Left lobe of liver (tissue), 2 donors: ENCODE measurements around the gene NGEF. TPM values are rescaled to one million over a fixed set of nuclear protein-coding genes. Genes with fewer than 3 reads are reported as not detected.

ENCODE experiments used
- ATAC-seq: fragments of 200-7000 bp; cut with Tn5 transposase; one replicate; pipeline ENCODE4 v1.9.1; 2020; ENCODE audit warnings: mild to moderate bottlenecking, moderate library complexity
- DNase-seq: peaks from one replicate; pipeline ENCODE4 v3.0.0-alpha.2; 2020; ENCODE audit warnings: low spot score
- total RNA-seq: library from RNA; stranded (reverse); gene quantifications from one replicate; pipeline ENCODE4 v1.2.1, GENCODE V29; 2021
- donor health status: DM: no; HTN: no; CAD: no; lungs with moderate emphysema.
- donor health status: DM: no; HTN: yes; CAD: no.

NGEF gene
- total RNA-seq, 1 donor from 2014 or later = 23.7 TPM

DNA sequence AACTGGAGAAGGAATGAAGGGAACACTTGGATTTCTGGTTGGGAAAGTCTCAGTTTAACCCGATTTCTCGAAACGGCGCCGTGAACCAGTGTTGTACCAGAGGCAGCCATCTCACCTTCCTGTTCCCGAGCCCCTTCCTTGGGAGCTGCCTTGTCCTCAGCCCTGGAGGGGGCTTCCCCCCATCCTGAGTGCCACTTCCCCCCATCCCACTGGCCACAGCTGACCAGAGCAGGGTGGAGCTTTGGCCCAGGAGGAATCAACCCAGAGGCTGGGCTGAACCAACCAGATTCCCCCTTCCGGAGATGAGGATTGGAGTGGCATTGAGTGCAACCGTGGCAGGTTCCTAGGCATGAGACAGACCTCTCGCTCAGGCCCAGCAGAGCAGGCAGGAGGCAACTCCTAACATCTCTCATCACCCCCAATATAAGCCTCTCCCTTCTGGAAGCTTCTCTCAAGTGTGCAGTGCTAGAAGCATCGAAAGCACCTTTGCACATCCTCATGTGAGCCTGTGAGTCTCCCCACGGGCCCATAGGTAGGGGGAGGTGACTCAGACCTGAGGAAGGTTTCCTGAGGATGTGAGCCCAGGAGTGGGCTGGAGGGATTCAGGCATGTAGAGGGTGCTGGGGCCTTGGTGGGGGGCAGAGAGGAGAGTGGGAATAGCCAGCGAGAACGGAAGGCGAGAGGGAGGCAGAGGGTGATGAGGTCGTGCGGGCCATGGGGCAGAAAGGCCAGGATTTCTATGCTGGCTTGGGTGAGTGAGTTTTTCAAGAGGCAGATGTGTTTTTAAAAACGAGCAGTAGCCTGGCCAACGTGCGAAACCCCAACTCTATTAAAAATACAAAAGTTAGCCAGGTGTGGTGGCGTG, 11.9 kb downstream of the NGEF start:
- DNase-seq (peak; percentile 33), ATAC-seq (no peak)

- ATAC-seq (peak; percentile 46), DNase-seq (peak; percentile 43)
Observed at GRCh38 chr2:232999354-232999753, 13.7 kb downstream of the NGEF start.

GRCh38 chr2:232998666-232998985, 14.4 kb downstream of the NGEF start:
- ATAC-seq (no peak), DNase-seq (peak; percentile 23)

- DNase-seq = peak; percentile 37
- peak; percentile 20 for ATAC-seq
Observed at GRCh38 chr2:232997749-232998665, 15.0 kb downstream of the NGEF start.

GRCh38 chr2:232994446-232994845, 18.6 kb downstream of the NGEF start:
- ATAC-seq (no peak), DNase-seq (peak; percentile 33)

DNA sequence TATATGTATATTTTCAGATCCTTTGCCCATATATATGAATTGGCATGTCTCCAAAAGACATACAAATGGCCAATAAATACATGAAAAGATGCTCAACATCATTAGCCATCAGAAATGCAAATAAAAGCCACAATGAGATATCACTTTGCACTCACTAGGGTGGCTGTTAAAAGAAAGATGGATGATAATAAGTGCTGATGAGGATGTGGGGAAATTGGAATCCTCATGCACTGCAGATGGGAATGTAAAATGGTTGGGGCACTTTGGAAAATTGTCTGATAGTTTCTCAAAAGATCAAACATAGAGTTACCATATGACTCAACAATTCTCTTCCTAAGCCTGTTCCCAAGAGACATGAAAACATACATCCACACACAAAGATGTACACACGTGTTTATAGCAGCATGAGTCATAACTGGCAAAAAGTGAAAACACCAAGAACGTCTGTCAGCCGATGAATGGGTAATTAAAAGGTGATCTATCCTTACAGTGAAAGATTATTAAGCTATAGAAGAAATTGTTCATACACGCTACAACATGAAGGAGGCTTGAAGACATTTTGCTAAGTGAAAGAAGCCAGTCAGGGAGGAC, 19.7 kb downstream of the NGEF start:
- ATAC-seq = no peak
- no peak for DNase-seq

DNA sequence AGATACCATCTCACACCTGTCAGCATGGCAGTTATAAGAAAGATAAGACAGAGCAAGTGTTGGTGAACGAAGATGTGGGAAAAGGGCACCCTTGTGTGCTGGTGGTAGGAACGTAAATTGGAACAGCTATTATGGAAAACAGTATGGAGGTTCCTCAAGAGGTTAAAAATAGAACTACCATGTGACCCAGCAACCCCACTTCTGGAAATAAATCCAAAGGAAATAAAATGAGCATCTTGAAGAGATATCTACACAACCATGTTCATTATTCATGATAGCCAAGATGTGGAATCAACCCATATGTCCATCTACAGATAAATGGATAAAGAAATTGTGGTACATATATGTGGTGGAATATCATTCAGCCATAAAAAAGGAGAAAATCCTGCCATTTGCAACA, 26.9 kb downstream of the NGEF start:
- no peak for ATAC-seq
- no peak for DNase-seq

DNA sequence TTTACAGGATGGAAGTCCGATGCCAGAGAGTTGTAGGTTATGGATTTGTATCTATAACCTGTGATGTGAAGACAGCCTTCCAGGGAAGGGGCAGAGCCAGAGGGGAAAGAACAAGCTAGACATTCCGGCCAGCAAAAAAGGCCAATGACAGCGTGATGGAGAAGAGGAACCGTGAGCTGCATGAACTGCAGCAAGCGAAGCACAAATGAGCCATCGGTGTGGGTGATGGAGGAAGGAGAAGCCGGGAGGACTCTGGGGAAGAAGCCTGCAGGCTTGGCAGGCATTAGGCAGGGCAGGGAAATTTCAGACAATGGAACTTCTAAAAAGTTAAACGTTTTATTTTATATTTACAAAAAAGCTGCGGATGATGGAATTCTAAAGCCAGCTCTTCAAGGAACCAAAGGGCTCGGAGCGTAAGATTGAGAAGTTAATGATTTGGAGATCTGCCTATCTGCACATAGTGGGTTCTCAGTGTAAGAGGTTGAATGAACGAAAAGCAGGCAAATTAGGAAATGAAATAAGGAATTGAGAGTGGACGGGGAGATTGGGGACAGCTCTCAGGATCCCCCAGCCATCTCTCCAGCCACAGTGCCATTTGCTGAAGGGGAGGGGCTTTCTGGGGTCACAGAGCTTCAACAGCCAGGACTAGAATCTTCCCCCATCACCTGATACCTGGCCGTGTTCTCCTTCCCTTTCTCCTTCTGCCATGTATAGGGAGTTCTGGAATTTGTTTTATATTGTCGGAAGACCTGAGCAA, 28.4 kb downstream of the NGEF start:
- peak; percentile 26 for DNase-seq
- no peak for ATAC-seq

GRCh38 chr2:232983669-232984140, 29.4 kb downstream of the NGEF start:
- ATAC-seq (no peak), DNase-seq (no peak)

GRCh38 chr2:232982926-232983668, 30.0 kb downstream of the NGEF start:
- ATAC-seq (no peak), DNase-seq (peak; percentile 30)

- ATAC-seq (no peak), DNase-seq (peak; percentile 40)
Observed at GRCh38 chr2:232981767-232982360, 31.2 kb downstream of the NGEF start.

DNA sequence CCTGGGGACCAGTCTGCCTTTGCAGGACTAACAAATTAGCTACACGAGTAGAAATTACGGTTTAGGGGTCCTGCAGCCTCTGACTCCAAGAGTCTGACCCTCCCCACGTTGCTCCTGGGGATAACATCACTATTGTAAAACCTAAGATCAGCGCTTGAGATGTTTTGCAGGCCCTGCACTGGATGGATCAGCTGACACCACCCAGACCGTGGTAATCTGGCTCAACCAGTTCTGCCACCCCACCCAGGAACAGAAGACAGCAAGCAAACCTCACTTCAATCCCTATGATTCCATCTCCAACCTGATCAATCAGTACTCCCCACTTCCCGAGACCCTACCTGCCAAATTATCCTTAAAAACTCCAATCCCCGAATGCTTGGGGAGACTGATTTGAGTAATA, 31.7 kb downstream of the NGEF start:
- DNase-seq = peak; percentile 33
- no peak for ATAC-seq

- ATAC-seq (no peak), DNase-seq (peak; percentile 34)
Observed at GRCh38 chr2:232980683-232981082, 32.4 kb downstream of the NGEF start.

- peak; percentile 13 for ATAC-seq
- peak; percentile 30 for DNase-seq
Observed at GRCh38 chr2:232979871-232980461, 33.1 kb downstream of the NGEF start.

GRCh38 chr2:232977438-232977971, 35.6 kb downstream of the NGEF start:
- peak; percentile 43 for DNase-seq
- peak; percentile 14 for ATAC-seq

GRCh38 chr2:232976666-232977437, 36.2 kb downstream of the NGEF start:
- peak; percentile 38 for DNase-seq
- no peak for ATAC-seq

DNA sequence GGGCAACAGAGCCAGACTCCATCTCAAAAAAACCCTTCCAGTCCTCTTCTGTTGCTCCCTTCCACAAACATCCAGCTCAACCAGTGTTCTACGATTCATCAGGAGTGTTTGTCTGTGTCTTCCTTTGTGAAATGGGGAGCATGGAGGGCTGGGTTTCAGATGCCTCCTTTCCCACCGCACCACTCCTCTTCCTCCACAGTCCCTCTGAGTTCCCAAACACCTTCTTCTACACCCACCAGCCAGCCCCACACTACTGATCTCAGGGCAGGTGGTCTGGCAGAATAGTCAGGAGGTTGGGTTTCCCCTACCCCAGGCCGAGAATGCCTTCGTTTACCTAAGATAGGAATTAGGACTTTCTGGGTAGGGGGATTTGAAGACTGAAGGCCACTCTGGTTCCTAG, 36.9 kb downstream of the NGEF start:
- no peak for ATAC-seq
- peak; percentile 19 for DNase-seq

DNA sequence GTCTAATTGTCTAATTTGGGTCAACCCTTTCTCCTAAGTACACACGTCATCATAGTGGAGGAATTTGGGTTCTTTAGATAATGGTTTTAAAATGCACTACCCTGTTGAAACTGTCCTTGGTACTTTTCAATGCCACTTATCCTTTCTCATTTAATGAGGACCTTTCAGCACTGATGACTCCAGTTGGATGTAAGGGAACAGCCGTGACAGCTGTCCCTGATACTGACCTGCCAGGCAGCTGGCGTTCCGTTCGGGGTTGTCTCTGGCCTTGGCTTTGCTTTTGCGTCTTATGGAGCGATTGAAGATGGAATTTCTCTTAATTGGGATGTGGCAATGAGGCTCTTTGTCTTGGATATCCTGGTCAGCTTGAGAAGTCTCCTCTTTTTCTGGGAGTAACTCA, 38.7 kb downstream of the NGEF start:
- ATAC-seq (no peak), DNase-seq (no peak)
